GM23248 (cell line): Measurements from ENCODE around the gene ARHGAP8. TPM values are rescaled to one million over a fixed set of nuclear protein-coding genes. Genes with fewer than 3 reads are reported as not detected.

Source experiments
- DNase-seq: peaks from one replicate; pipeline ENCODE4 v3.0.0-alpha.2; 2015
- H2AFZ ChIP-seq: fragments of 200-600 bp; sonication (generic); 2 replicates; pipeline ENCODE4 v1.6.1; 2016; ENCODE audit warnings: antibody characterized with exemption
- H3F3A ChIP-seq: fragments of 200-600 bp; sonication (generic); 2 replicates; pipeline ENCODE4 v1.6.1; 2016; ENCODE audit warnings: mild to moderate bottlenecking, antibody characterized with exemption, mixed run types; ENCODE audit not compliant: insufficient read depth
- H3K27ac ChIP-seq: fragments of 200-600 bp; sonication (generic); 2 replicates; pipeline ENCODE4 v1.5.1; 2016; ENCODE audit warnings: mild to moderate bottlenecking
- H3K27me3 ChIP-seq: fragments of 200-600 bp; sonication (generic); replicated peaks from 2 replicates; pipeline ENCODE4 v1.6.1; 2016; ENCODE audit warnings: mild to moderate bottlenecking; ENCODE audit not compliant: insufficient read depth
- H3K36me3 ChIP-seq: fragments of 200-600 bp; sonication (generic); 2 replicates; pipeline ENCODE4 v1.6.1; 2016; ENCODE audit warnings: low read depth, mild to moderate bottlenecking
- H3K4me1 ChIP-seq: fragments of 200-600 bp; sonication (generic); 2 replicates; pipeline ENCODE4 v1.6.1; 2016; ENCODE audit warnings: mild to moderate bottlenecking; ENCODE audit not compliant: insufficient read depth
- H3K4me2 ChIP-seq: fragments of 200-600 bp; sonication (generic); one replicate; pipeline ENCODE4 v1.6.1; 2016; ENCODE audit warnings: mild to moderate bottlenecking; ENCODE audit not compliant: unreplicated experiment
- H3K4me3 ChIP-seq: fragments of 200-600 bp; sonication (generic); 2 replicates; pipeline ENCODE4 v1.5.1; 2016; ENCODE audit warnings: mild to moderate bottlenecking
- H3K79me2 ChIP-seq: fragments of 200-600 bp; sonication (generic); 2 replicates; pipeline ENCODE4 v1.6.1; 2016; ENCODE audit warnings: mild to moderate bottlenecking; ENCODE audit not compliant: insufficient read depth
- H3K9ac ChIP-seq: fragments of 200-600 bp; sonication (generic); 2 replicates; pipeline ENCODE4 v1.6.1; 2016; ENCODE audit warnings: mild to moderate bottlenecking
- H3K9me2 ChIP-seq: fragments of 200-600 bp; sonication (generic); 2 replicates; pipeline ENCODE4 v1.6.1; 2016; ENCODE audit warnings: mixed run types, mild to moderate bottlenecking, moderate library complexity; ENCODE audit not compliant: insufficient read depth
- H3K9me3 ChIP-seq: fragments of 200-600 bp; sonication (generic); one replicate; pipeline ENCODE4 v1.6.1; 2017; ENCODE audit warnings: low read depth
- H4K20me1 ChIP-seq: fragments of 200-600 bp; sonication (generic); 2 replicates; pipeline ENCODE4 v1.6.0; 2016; ENCODE audit not compliant: insufficient read depth
- EZH2 ChIP-seq: fragments of 200-600 bp; sonication (generic); IDR thresholded peaks from 2 replicates; pipeline ENCODE4 v1.6.1; 2018; ENCODE audit warnings: antibody characterized with exemption, mild to moderate bottlenecking; ENCODE audit not compliant: insufficient read depth, poor library complexity, severe bottlenecking
- EZH2phosphoT487 ChIP-seq: fragments of 200-600 bp; sonication (generic); IDR thresholded peaks from 2 replicates; pipeline ENCODE4 v1.6.1; 2018; ENCODE audit warnings: antibody characterized with exemption, moderate library complexity, mild to moderate bottlenecking, low read depth; ENCODE audit not compliant: insufficient read depth
- WGBS, 2 experiments: methylation state at CpG; one replicate each; pipeline ENCODE4 v1.1.6; 2015 to 2017; ENCODE audit warnings: low lambda C conversion rate in 2 of 2, low coverage in 1 of 2; ENCODE audit errors: missing lambda C conversion rate in 2 of 2; 5-methylcytosine and 5-hydroxymethylcytosine counted together
- in situ Hi-C: fragments of 300-500 bp; cut with MboI; formaldehyde crosslinking; loops from 2 replicates; pipeline ENCODE4 v1.15.0; 2020
- polyA plus RNA-seq: library from polyadenylated mRNA; unstranded; fragments of >200 nt; fragmentation: Nextera tagmentation; extraction: Ambion mirVana; gene quantifications from 2 replicates; pipeline ENCODE4 v1.2.1, GENCODE V29; 2016
- total RNA-seq: library from RNA; depleted of rRNA; stranded (reverse); fragments of >200 nt; shearing (Covaris generic); gene quantifications from 2 replicates; pipeline ENCODE4 v1.2.3, GENCODE V29; 2014

ARHGAP8 gene
- total and polyA plus RNA-seq, 2 experiments from 2014 or later = 0.54 TPM; not detected in 1

DNA sequence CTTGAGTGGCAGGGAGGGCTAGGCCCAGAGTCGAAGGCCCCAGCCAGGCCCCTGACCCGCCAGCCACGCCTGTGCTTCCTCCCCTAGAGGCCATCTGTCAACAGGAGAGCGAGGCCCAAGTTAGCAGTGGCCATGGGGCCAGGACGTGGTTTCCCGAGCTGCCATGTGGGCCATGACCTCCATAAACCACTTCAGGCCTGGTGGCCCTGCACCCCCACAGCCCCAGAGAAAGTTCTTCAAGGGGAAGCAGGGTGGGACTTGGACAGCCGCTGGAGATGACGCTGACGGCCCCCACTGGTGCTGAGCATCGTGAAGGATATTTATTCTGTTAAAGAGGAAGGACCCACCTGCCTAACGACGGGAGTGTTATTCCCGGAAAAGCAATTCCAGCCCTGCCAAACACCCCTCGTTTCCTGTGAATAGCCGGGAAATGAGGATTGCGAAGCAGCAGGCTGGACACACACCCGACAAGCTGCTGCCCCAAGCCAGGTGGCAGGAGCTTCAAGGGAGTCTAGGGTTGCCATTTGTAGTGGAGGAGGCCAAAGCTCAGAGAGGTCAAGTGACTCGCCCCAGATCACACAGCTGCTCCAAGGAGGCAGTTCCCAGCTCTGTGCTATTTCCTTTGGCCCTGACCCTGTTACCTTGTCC lies 37.5 kb upstream of the ARHGAP8 start:
- DNase-seq = no peak
- Histone ChIP-seq H3K36me3 (no peaks in the 10 kb centered on the region), H3K27me3 (no peaks in the 10 kb centered on the region), H2AFZ (no peak overlapping the region), H3K4me2 (no peak overlapping the region), H3K4me3 (no peak overlapping the region), H3K9me3 (no peaks in the 10 kb centered on the region), H4K20me1 (no peaks in the 10 kb centered on the region), H3K9ac (no peak overlapping the region), H3K27ac (no peak overlapping the region), H3K9me2 (no peaks in the 10 kb centered on the region), H3K79me2 (peaks cover 5% of the 10 kb centered on the region; the same call in 1 of the 2 replicates), H3F3A (no peaks in the 10 kb centered on the region), H3K4me1 (no peaks in the 10 kb centered on the region)
- TF ChIP-seq EZH2 (no peak), EZH2phosphoT487 (no peak)
- 81 to 82% methylated on average over 17 to 18 of the region's 18 CpGs for WGBS, 2 experiments
- in situ Hi-C loops = no loop called here

DNA sequence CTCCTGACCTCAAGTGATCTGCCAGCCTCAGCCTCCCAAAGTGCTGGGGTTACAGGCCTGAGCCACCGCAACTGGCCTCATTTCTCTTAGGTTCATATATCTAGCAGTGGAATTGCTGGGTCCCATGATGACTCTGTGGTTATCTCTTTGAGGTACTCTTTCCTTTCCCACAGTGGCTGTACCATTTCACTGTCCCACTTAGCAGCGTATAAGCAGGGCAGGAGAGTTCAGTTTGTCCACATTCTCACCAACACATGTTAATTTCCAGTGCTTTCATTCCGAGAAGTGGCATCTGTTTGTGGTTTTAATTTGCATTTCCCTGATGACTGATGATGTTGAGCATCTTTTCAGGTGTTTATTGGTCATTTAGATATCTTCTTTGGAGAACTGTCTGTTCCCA lies 34.0 kb upstream of the ARHGAP8 start:
- Histone ChIP-seq H3K9me3 (no peaks in the 10 kb centered on the region), H3K9ac (no peak overlapping the region), H3K36me3 (no peaks in the 10 kb centered on the region), H4K20me1 (no peaks in the 10 kb centered on the region), H2AFZ (no peak overlapping the region), H3K4me1 (no peaks in the 10 kb centered on the region), H3K79me2 (no peaks in the 10 kb centered on the region), H3K27me3 (no peaks in the 10 kb centered on the region), H3K4me2 (no peak overlapping the region), H3F3A (no peaks in the 10 kb centered on the region), H3K27ac (no peak overlapping the region), H3K4me3 (no peak overlapping the region), H3K9me2 (no peaks in the 10 kb centered on the region)
- 97% methylated on average over 3 of the region's 3 CpGs for WGBS, 2 experiments
- TF ChIP-seq EZH2phosphoT487 (no peak), EZH2 (no peak)
- DNase-seq = no peak
- in situ Hi-C loops = no loop called here

DNA sequence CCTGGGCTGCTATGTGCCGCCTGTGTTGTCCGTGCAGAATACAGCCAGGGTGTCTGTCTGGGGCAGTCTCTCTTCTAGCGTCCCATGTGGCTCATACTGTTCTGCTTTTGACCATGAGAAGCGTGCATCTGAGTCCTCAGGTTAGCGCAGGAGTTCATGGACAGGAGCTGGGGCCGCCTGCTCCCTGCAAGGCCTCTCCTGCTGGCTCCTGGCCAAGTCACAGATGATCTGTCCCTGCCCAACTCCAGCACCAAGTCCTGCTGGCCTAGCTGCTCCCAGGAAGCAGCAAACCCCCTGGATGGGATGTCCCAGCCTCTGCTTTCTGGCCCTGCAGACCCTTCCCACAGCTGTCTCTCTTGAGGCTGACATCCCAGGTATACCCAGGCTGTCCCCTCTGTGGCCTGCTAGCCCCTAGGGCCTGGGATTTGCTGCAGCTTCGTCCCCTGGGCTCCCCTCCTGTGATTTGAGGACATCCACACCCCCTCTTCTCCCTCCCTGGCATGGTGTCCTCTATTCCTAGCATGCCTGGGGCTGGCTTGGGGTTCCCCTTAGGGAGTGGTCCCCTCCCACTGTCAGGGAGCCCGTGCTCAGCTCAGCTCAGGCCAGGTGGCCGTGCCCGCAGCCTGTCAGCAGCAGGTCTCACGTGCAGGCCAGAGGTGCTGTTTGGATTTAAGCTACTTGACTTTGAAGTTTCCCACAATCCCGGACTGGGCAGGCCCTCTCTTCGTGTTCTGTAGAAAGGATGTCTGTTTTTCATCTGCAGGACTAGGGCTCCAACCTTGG lies 32.6 kb upstream of the ARHGAP8 start:
- no peaks in the 10 kb centered on the region for H3K4me1 ChIP-seq
- H3K27me3 ChIP-seq = no peaks in the 10 kb centered on the region
- no peaks in the 10 kb centered on the region for H3K36me3 ChIP-seq
- H3K9me2 ChIP-seq = no peaks in the 10 kb centered on the region
- no peak overlapping the region for H3K4me2 ChIP-seq
- no peak overlapping the region for H2AFZ ChIP-seq
- TF ChIP-seq EZH2 (no peak), EZH2phosphoT487 (no peak)
- WGBS, 2 experiments = 82 to 85% methylated on average over 12 to 13 of the region's 13 CpGs
- H3K79me2 ChIP-seq = no peaks in the 10 kb centered on the region
- H3K9me3 ChIP-seq = no peaks in the 10 kb centered on the region
- no peak for DNase-seq
- no peak overlapping the region for H3K27ac ChIP-seq
- H3F3A ChIP-seq = no peaks in the 10 kb centered on the region
- no peaks in the 10 kb centered on the region for H4K20me1 ChIP-seq
- in situ Hi-C loops = no loop called here
- no peak overlapping the region for H3K4me3 ChIP-seq
- no peak overlapping the region for H3K9ac ChIP-seq

DNA sequence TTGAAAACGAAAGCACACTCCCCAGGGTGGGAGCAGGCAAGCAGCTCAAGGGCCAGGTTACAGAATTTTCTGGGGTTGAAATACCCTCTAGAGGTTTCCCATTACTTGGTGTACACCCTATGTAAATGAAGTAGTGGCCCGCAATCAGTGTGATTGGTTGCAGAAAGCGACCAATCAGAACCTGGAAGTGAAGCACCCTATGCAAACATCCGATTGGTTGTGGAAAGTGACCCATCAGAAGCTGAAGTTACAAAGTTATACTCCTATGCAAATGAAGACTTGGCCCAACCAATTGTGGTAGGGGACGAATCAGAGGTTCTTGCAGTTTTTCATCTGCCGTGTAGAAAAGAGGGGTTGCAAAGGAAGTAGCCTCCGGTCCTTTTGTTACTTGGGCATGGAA lies 31.2 kb upstream of the ARHGAP8 start:
- WGBS, 2 experiments = 92 to 93% methylated on average over 7 of the region's 7 CpGs
- DNase-seq = no peak
- no peak overlapping the region for H3K4me2 ChIP-seq

More for the DNA sequence above, 31.2 kb upstream of the ARHGAP8 start:
- no peaks in the 10 kb centered on the region for H3K36me3 ChIP-seq
- no peak overlapping the region for H3K9ac ChIP-seq
- H3K27me3 ChIP-seq = no peaks in the 10 kb centered on the region
- H3K4me1 ChIP-seq = no peaks in the 10 kb centered on the region
- no peak overlapping the region for H2AFZ ChIP-seq
- H3K9me3 ChIP-seq = no peaks in the 10 kb centered on the region
- no peak overlapping the region for H3K4me3 ChIP-seq
- H3K27ac ChIP-seq = no peak overlapping the region
- no peaks in the 10 kb centered on the region for H3K79me2 ChIP-seq
- no peaks in the 10 kb centered on the region for H3F3A ChIP-seq
- no peak for TF ChIP-seq EZH2
- TF ChIP-seq EZH2phosphoT487 = no peak
- no peaks in the 10 kb centered on the region for H4K20me1 ChIP-seq
- no peaks in the 10 kb centered on the region for H3K9me2 ChIP-seq
- in situ Hi-C loops = no loop called here
